Measurements from ENCODE around the gene CORO2B.
A peak's percentile ranks its signal among the peaks of the same experiment; 100 is the strongest.

The CORO2B gene

GRCh38 chr15:68554721-68555678 is 23.8 kb upstream of the CORO2B start:
- FAIRE-seq, result no peak

GRCh38 chr15:68555679-68556037 is 23.1 kb upstream of the CORO2B start:
- no peak for FAIRE-seq

DNA sequence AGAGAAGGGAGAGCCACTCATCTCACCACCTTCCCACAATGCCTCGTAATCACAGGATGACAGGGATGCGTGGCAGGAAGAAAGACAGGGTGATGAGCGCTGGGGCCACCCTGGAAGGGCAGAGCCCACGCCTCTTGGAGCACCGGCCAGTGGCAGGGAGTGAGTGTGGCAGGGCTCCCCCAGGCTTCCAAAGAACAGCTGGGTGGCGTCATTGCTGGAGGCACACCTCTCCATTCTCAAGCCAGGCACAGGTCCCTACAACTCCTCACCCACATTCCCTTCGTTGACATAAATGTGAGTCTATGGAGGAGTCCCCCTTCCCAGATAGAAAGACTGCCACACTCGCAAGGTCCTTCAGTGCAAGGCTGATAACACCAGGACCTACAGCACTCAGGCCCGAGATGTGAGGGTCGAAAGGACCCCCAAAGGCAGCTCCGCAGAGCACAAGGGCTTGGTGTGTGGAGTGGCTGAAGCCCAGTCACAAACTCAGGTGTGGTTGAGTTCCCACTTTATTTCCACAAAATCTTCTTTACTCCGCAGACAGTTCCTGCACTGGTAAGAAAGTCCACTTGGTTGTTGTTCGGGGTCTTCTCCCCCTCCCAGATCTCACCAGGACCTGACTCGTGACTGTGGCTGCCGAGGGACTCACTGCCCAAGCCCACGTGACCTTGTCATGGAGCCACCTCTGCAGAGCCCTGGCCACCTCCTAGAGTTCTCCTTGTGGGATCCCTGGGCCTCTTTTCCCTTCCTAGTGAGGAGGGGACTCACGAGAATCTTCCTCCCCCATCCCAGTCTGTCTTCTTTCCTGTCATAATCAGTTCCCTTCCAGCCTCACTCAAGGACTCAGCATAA is 22.4 kb upstream of the CORO2B start:
- no peak for FAIRE-seq

- no peak for FAIRE-seq
These were observed 21.1 kb upstream of the CORO2B start for GRCh38 chr15:68557469-68558317.

DNA sequence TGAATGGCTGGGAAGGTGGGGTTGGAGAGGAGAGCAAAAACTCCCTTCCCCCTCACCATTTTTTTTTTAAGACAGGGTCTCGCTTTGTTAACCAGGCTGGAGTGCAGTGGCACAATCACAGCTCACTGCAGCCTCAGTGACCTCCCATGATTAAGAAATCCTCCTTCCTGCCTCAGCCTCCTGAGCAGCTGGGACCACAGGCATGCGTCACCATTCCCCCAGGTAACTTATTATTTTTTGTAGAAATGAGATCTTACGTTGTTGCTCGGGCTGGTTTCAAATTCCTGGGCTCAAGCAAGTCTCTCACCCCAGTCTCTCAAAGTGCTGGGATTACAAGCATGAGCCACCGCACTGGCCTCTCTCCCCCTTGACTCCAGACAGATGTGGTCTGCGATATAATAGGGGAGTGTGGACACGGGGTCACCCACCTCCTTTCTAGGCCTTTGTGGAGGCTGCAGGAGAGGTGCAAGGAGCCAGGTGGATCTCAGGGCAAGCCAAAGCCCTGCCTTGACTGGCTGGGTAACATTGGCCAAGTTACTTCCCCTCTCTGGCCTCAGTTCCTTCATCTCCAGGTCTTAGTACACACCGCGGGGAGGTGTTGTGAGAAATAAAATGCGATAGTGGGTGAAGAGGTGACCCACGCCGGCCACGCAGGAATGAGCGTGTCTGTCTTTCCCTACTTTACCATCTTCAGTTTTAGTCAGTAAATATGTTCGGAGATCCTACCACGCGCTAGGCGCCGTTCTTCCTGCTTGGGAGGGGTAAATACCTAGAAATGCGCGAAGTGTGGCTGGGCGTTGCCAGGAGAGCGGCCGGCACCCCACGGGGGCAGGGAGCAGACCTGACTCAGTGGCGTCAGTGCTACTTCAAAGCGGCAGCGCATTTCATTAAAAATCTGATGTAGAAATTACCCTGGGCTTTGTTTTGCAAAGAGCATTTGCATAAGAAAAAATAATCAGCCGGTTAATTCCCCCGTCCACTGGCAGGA is 20.2 kb upstream of the CORO2B start:
- FAIRE-seq, result no peak

DNA sequence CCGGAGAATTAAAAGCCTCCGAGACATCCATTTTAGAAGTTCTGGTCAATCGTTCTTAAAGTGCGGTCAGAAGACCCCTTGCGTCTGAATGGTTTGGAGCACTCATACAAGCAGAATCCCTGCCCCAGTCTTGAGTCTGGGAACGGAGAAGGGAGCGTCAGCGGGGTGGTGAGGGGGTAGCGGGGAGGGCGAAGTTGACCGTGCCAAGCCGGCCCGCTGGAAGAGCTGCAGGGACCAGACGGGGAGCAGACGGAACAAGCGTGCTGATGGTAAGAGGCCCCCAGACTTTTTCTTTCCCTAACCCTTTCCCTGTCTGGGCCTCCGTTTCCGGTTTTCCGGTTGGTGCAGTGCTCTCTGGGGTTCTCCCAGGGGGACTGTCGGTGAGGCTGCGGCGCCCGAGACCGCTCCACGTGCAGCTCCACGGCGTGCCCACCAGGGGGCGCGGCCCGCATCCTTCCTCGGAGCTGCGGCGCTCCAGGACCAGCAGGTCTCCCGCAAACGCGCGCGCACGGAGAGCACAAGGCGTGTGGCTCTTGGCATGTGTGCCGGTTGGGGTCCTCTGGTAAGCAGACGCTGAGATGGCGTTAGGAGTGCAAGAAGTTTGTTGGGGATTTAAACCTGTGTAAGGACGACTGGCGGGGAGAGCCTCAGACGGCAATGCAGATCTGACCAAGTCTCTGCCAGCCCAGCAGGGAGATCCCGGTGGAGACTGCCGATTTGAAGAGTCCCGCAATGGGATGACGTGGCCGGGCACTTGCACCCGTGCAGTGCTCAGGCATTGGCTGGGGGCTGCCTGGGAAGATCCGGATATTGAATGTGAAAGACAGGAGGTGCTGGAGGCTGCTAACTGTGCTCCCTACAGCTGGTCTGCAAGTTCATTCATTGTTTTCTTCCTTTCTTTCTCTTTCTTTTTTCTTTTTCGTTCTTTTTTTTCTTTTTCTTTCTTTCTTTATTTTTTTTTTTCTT is 19.2 kb upstream of the CORO2B start:
- no peak for FAIRE-seq

GRCh38 chr15:68560501-68561113 is 18.2 kb upstream of the CORO2B start:
- FAIRE-seq, result no peak

- no peak for FAIRE-seq
These were observed 17.5 kb upstream of the CORO2B start for GRCh38 chr15:68561171-68561900.

DNA sequence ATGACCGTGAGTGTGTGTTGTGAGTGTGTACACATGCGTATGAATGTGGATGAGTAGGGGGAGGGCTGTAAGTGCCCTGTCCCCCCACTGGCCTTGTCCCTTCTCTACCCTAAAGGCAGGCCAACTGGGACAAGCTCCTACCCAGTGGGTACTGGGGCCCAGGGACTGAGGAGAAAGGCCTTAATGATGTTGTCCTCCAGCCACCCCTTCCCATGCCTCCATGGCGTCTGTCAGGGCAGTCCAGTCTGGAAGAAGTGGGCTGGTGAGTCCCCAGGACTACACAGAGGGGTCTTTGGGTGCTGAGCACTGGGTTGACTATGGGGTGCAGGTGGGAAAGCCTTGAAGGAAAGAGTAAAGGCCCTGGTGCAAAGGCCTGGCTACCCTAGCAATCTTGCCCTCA is 16.9 kb upstream of the CORO2B start:
- FAIRE-seq, result no peak

- no peak for FAIRE-seq
These were observed 14.6 kb upstream of the CORO2B start for GRCh38 chr15:68564173-68564572.

DNA sequence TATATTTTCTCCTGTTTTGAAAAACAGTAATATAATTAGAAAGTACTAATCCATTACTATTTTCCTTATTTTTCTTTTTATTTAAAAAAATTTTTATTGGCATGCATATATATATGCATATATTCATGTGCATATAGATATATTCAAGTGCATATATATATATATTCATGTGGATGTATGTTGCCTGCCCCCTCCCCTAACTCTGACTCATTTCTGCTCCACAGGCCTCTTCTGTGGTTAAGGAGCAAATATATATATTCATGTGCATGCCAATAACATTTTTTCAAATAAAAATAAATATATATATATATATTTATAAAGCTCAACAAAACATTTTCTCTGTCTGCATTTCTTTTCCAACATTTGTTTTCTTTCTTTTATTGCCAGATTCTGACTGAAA is 13.6 kb upstream of the CORO2B start:
- peak; percentile 57 for FAIRE-seq

DNA sequence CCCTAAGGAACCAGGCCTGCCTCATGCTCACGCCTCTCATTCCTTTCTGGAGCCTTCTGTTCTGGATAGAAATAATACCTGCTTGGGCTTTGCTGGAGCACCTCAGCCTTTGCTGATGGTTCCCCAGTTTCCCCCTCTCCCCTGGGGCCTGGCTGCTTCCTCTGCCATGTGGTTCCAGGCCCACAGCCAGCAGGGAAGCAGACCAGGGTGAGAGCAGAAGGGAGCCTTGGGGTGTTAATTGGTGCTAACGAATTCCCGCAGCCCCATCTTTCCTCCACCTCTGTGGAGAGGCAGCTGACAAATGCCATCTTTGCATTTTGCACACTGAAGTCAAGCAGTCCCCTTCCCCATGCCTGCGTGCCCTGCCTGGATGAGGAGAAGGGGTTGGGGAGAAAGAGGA is 13.1 kb upstream of the CORO2B start:
- no peak for FAIRE-seq

DNA sequence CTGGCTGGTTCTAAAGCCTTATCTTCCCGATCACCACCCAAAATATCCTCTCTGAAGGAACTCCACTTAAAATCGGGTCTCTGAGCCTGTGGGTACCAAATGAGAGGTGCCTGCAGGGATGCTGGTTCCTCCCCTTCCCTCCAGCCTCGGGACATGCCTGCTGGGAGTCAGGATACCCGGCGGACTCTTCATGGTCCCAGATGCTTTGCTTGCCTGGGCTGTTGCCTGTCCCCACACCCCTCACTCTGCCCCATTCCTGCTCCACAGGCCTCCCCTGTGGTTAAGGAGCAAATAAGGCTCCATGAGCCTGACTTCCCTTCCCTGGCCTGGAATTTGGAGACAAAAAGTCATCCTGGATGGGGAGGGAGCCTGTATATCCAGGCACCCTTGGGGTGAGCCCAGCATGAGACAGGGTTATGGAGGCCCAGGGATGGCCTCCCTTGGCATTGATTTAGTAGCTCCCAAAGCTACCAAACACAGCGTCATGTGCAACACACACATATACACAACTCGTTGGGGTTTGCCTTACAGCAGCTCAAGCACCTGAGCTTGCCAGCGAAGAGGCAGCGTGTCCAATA is 12.3 kb upstream of the CORO2B start:
- no peak for FAIRE-seq

DNA sequence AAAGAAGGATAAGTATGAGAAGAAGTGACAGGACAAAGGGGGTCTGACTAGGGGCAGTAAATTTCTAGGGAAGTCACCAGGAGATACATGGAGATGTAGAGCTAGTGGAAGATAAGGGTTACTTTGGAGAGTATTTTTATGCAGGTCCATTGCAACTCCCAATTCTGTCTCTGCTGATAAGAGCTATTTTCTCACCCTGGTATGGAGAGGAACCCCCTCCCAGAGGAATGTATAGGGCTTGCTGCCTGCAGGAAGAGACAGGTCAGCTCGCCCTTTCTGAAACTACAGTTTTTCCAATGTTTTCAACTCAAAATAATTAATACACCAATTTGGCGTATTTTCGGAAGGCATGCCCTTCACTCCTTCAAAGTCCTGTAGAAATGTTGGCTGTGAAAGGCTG is 11.4 kb upstream of the CORO2B start:
- FAIRE-seq, result no peak

- no peak for FAIRE-seq
These were observed 7.8 kb upstream of the CORO2B start for GRCh38 chr15:68570974-68571373.

- FAIRE-seq, result no peak
These were observed 7.2 kb upstream of the CORO2B start for GRCh38 chr15:68571582-68571981.

- FAIRE-seq, result no peak
These were observed 6.5 kb upstream of the CORO2B start for GRCh38 chr15:68572309-68572708.

- no peak for FAIRE-seq
These were observed 5.9 kb upstream of the CORO2B start for GRCh38 chr15:68572921-68573320.

- FAIRE-seq, result no peak
These were observed 4.7 kb upstream of the CORO2B start for GRCh38 chr15:68574046-68574445.

Data from G401.6 (cell line).